ENCODE data around the gene MROH7.

Gene MROH7

DNA sequence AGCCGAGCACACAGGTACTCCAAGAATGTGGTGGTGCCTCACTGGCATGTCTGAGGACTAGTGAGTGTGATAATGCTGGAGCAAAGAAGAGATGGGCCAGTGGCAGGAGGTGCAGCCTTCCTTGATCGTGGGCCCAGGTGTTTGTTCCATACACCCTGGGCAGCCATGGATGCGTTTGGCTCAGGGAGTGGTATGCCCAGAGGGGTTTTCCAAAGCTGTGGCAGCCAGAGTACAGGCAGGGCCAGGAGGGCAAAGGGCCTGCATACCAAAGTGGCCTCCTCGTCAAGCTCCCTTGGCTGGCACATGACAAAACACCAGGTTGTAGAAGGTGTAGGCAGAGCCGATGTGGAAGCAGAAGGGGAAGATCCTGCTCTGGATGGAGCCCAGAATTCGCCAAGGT lies 103.7 kb downstream of the MROH7 start:
- no peak for DNase-seq

DNA sequence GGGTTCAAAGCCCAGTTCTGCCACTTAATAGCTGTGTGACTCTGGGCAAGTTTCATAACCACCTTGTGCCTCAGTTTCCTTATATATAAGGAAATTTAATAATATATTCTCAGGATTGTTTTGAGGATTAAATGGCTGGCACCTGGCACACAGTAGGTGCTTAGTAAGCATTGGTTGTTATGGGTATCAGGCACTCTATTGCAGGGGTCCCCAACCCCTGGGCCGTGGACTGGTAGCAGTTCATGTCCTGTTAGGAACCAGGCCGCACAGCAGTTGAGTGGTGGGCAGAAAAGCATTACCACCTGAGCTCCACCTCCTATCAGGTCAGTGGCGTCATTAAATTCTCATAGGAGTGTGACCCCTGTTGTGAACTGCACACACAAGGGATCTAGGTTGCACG lies 104.3 kb downstream of the MROH7 start:
- no peak for DNase-seq

DNA sequence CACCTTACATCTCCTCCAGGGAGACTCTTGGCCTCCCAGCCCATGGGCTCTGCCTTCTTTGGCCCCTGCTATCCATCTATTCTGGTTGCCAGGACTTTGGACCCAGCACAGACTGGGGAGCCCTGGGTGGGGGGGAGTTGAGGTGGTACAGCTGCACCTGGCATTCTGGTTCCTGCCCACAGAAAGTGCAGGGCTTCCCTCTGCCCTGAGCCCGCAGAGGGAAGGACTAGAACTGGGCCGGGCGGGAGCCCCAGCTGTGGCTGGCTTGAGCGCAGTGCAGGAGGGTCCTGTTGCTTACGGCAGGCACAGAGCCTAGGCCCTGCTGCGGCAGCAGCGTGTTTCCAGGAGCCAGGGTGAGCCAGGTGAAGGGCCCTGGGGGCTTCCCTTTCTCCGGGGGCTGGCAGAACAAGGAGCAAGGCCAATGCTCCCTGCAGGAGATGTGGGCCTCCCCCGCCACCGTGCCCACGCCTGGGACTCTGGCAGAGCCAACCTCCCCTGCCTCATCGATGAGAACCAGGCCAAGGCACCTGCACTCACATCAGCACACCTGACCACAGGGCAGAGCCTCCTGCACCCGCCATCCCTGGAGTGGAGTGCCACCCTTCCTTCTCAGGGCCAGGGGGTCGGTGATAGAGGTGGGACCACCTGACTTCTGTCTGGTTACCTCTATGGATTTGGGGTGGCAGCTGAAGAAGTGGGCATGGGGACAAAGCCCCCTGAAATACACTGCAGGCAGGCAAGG lies 106.7 kb downstream of the MROH7 start:
- no peak for DNase-seq

DNA sequence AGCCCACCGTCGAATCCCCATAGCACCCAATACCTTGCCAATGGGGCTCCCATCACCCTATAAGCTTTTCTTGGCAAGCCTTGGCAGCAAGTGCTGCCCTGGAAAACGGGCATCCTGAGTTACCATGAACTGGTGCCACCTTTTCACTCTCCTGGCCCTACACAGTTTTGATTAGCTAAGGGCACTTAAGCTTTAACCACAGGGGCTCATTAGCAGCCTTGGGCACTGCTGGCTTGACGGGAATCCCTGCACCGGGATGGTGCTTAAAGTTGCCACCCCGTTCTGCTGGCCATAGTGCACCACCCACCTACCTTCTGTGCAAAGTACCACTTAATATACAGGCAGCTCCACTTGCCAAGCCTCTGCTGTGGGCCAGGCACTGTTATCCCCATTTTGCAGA lies 109.0 kb downstream of the MROH7 start:
- no peak for DNase-seq

DNA sequence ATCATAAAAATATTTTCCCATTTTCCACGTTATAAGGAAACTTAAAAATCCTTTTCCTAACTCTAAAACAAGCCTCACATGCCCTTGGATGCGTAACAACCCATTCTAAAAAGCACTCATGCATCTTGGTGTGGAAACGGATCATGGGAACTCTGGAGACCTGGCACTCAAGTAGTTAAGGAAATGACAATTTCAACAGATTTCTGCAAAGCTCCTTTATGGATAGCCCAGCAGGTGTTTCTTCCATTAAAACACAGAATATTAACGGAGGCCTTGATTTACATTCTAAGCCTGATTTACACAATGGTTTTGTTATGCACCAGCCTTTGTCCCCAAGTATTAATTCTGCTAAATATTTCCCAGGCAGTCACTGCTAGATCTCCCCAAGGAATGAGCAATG lies 109.8 kb downstream of the MROH7 start:
- DNase-seq, result no peak

DNA sequence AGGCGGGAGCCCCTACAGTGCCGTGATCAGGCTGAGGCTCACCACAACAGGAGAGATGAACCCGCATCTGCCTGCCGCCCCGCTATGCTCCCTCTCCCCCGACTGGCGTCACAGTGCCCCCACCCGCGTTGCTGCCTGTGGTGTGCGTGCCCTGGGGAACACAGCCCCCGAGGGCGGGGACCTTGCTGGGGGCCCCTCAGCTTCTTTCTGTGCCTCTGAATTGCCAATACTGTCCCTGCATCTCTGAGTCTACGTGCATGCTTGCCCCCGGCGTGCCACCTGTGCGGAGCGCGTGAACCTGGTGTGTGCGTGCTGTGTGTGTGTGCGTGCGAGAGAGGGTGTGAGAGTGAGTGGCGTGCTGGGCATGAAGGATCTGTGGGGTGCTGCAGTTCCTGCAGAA lies 112.5 kb downstream of the MROH7 start:
- DNase-seq, result no peak

DNA sequence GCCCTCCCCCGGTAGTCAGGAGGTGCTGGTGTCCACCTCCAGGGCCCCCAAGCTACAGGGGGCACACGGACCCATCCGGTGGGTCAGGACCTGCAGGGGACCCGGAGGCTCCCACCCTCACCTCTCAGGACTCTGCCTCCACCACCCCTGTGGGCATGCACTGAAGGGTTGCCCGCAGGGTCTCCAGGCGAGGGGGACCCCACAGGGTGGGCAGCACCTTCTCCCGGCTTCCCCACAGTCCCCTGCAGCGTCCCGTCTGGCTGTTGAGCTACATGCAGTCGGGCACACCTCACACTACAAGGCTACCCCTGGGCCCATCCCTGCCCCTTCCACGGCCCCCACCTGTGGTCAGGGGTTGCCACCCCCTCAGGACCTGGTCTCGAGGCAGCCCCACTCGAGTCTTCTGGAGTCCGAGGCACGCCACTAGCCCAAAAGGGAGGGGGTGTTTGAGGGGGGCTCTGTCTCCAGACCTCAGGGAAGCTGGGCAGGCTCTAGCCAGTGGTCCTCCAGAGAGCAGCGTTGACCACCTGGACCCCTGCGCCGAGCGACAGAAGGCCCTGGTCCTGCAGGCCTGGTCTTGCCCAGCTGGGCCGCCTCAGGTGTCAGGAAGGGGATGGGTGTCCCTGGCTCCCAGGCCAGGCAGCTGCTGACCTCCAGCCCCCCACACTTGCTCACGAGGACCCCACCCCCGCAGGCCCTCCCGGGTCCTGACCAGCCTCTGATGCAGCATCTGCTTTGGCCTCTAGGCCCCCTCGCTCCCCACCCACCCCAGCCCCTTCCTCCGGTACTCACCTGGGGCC lies 113.1 kb downstream of the MROH7 start:
- DNase-seq, result no peak

DNA sequence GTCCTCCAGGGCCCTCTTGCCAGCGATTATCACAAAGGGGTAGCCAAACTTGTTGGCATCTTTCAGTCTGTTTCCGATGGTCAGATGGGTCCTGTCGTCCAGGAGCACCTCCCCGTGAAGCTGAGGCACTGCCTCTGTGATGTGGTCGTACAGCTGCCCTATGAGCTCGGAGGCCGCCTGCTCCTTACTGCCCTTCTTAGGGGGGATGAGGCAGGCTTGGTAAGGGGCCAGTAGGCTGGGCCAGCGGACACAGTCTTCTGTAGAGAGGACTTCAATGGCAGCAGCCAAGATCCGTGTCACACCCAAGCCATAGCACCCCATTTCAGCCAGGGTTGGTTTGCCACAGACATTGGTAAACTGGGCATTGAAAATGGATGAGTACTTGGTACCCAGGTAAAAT lies 116.2 kb downstream of the MROH7 start:
- no peak for DNase-seq

DNA sequence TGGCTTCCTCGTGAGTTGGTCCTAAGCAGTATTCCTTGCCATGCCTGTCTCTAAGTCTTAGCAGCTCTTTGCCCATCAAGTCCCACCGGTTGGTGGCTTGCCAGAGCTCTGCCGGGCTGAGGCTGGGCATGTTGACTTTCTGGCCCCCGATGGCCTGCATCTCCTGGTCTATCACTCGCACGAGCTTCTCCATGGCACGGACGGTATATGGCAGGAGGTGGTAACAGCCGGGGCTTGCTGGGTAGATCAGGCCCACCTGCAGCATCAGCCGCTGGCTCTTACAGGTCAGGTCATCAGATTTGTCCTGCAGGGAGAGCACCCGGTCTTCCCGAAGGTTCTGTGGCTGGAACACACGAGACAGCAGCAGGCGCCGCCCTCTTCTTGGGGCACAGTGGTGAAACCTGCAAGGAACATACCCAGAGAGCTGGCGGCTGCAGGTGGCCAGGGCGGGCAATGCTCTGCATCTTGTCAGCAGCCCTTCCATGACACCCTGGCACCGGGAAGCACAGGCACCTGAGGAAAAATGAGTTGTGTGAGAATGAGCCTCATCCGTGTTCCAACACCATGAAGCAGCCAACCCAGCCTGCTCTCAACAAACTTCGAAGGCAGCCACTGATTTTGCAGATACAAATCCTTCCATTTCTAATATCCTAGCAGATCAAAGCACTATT lies 117.2 kb downstream of the MROH7 start:
- DNase-seq, result no peak

Measured in GF-D8 (cell line).